Measurements from ENCODE around the gene PTMS. TPM values are rescaled to one million over a fixed set of nuclear protein-coding genes. Genes with fewer than 3 reads are reported as not detected.

Gene PTMS
- total and polyA plus RNA-seq, 2 of the 13 experiments (the other 11 are each of a cell fraction or from before 2014, with no cell fraction given), result 40.5 to 82.4 TPM

DNA sequence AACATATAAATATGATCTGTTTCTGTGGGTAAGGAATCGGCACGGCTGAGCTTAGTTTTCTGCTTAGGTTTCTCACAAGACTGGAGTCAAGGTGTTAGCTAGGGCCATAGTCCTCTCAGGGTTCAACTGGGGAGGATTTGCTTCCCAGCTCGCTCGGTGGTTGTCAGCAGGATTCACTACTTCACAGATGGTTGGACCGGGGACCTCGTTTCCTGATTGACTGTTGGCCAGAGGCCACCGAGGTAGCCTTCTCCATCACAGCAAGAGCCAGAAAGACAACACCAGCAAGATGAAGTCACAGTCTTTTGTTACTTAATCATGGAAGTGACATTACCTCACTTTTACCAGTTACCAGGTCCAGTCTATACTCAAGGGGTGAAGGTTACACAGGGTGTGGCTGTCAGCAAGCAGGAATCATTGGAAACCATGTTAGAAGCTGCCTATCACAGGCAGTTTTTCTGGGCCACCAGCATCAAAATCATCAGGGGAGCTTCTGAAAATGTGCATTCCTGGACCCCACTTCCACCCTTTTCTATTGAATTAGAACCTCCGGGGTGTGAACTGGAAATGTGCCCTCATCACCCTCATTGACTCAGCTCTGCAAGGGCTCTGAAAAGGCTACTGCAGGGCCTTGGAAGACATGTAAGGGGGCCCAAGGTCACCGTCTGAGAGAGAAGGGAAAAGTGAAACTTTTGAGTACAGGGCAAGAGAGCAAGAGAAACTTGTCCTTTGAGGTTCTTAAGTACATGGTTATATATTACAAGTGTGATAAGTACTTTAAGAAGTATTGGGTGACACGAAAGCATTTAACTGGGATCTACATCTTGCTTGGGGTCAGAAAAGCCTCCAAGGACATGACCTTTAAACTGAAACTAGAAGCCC lies 31.4 kb upstream of the PTMS start:
- ATAC-seq (no peak), DNase-seq (ENCODE audit: low spot score) (no peak), FAIRE-seq (no peak)
- Histone ChIP-seq H4K20me1 (ENCODE audit: insufficient read depth, low read length) (no peaks in the 10 kb centered on the region), H3K4me2 (ENCODE audit: low read depth, low read length) (no peak overlapping the region), H3K9me3 (ENCODE audit: low read length) (no peaks in the 10 kb centered on the region), H3K79me2 (ENCODE audit: insufficient read depth, low read length) (no peaks in the 10 kb centered on the region), H3K9ac (ENCODE audit: insufficient read depth, low read depth, low read length) (no peak overlapping the region), H3K27ac (ENCODE audit: extremely low read length, insufficient read depth, low read length) (no peak overlapping the region), H3K4me1 (ENCODE audit: insufficient read depth, low read length) (peaks cover 11% of the 10 kb centered on the region), H2AFZ (ENCODE audit: low read length) (no peak overlapping the region), H3K36me3 (replicated peaks in 1 of 2; ENCODE audit: control insufficient read depth in 1 of 2, insufficient read depth in 2 of 2, low read length in 2 of 2) (peaks cover 12 to 17% of the 10 kb centered on the region in 2 experiments; a peak in 4 of 5 replicates), H3K27me3 (ENCODE audit: control insufficient read depth in 1 of 2, insufficient read depth in 2 of 2, low read length in 2 of 2) (no peaks in the 10 kb centered on the region), H3K4me3 (replicated peaks in 1 of 3; ENCODE audit: insufficient read depth in 1 of 3, low read depth in 2 of 3, low read length in 3 of 3) (no peak overlapping the region)
- no TSS peak for BruUV-seq (replicated peaks)
- WGBS (ENCODE audit: low lambda C conversion rate), result 94% methylated on average over 10 of the region's 10 CpGs
- intact Hi-C loops (cut with micrococcal nuclease; ENCODE audit: unreplicated experiment) (loop anchor here (1.0 to 2.0 kb wide), 4 partner anchors 18 to 95 kb away; partner anchors contain the start of gene MLF2), in situ Hi-C loops (cut with HindIII; ENCODE audit: extremely low pct_ligation_motif_present, low pct_unique_long_range_greater_than_20kb) (no loop called here)
- ChIA-PET CTCF (ENCODE audit: low intra/inter-chr PET ratio, low total read pairs) (interaction anchor here (0.9 to 2.4 kb wide), 5 partner anchors 19 to 118 kb away, joined by 3 to 24 read pairs (median 6); no protein-coding TSS in a partner anchor), POLR2A (interaction anchor here (2.6 kb wide), 1 partner anchor 11 kb away, joined by 10 read pairs; the partner anchor contains the start of gene COPS7A)
- TF ChIP-seq ELF4 (CRISPR knock-in tag; IDR thresholded peaks at IDR 0.05; ENCODE audit: borderline replicate concordance) (no peak), ZBTB20 (CRISPR knock-in tag; IDR thresholded peaks at IDR 0.05; ENCODE audit: borderline replicate concordance, low read depth) (no peak), ZNF879 (CRISPR knock-in tag; IDR thresholded peaks at IDR 0.05) (no peak), ZNF468 (CRISPR knock-in tag; IDR thresholded peaks at IDR 0.05) (no peak), ZNF850 (CRISPR knock-in tag; conservative IDR thresholded peaks at IDR 0.05) (no peak), ZNF558 (CRISPR knock-in tag; IDR thresholded peaks at IDR 0.05; ENCODE audit: borderline replicate concordance) (no peak), HNRNPLL (IDR thresholded peaks at IDR 0.05; ENCODE audit: low read depth, low read length, poor library complexity, severe bottlenecking) (no peak), ZNF775 (CRISPR knock-in tag; IDR thresholded peaks at IDR 0.05; ENCODE audit: borderline replicate concordance) (no peak), CHCHD3 (CRISPR knock-in tag; IDR thresholded peaks at IDR 0.05) (no peak), ATF7 (IDR thresholded peaks at IDR 0.05) (no peak), ATF7 (CRISPR knock-in tag; IDR thresholded peaks at IDR 0.05) (no peak), ZNF121 (CRISPR knock-in tag; IDR thresholded peaks at IDR 0.05) (no peak), NCOA5 (CRISPR knock-in tag; IDR thresholded peaks at IDR 0.05) (no peak), POLR2AphosphoS5 (IDR thresholded peaks at IDR 0.05; ENCODE audit: low read depth, low read length) (no peak), HCFC1 (IDR thresholded peaks at IDR 0.05; ENCODE audit: low read depth, low read length) (no peak), SOX6 (IDR thresholded peaks at IDR 0.05) (no peak), SOX6 (CRISPR knock-in tag; IDR thresholded peaks at IDR 0.05) (no peak), SMARCC2 (IDR thresholded peaks at IDR 0.05) (no peak), ZNF253 (CRISPR knock-in tag; IDR thresholded peaks at IDR 0.05; ENCODE audit: borderline replicate concordance) (no peak)
- TF ChIP-seq, protein P1, sequence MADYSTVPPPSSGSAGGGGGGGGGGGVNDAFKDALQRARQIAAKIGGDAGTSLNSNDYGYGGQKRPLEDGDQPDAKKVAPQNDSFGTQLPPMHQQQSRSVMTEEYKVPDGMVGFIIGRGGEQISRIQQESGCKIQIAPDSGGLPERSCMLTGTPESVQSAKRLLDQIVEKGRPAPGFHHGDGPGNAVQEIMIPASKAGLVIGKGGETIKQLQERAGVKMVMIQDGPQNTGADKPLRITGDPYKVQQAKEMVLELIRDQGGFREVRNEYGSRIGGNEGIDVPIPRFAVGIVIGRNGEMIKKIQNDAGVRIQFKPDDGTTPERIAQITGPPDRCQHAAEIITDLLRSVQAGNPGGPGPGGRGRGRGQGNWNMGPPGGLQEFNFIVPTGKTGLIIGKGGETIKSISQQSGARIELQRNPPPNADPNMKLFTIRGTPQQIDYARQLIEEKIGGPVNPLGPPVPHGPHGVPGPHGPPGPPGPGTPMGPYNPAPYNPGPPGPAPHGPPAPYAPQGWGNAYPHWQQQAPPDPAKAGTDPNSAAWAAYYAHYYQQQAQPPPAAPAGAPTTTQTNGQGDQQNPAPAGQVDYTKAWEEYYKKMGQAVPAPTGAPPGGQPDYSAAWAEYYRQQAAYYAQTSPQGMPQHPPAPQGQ (CRISPR knock-in tag; IDR thresholded peaks at IDR 0.05; ENCODE audit: borderline replicate concordance), result no peak

Data from HepG2 (cell line).